Erythroblast (primary cell): Measurements from ENCODE around the gene NRBP1.

ENCODE experiments used
- GATA1 ChIP-seq: IDR thresholded peaks from 2 replicates; pipeline ENCODE4 v1.6.1; 2011; ENCODE audit warnings: low read depth, mild to moderate bottlenecking, control low read depth, low read length, moderate library complexity
- POLR2A ChIP-seq: IDR thresholded peaks from 2 replicates; pipeline ENCODE4 v1.6.1; 2011; ENCODE audit warnings: mild to moderate bottlenecking, low read length

DNA sequence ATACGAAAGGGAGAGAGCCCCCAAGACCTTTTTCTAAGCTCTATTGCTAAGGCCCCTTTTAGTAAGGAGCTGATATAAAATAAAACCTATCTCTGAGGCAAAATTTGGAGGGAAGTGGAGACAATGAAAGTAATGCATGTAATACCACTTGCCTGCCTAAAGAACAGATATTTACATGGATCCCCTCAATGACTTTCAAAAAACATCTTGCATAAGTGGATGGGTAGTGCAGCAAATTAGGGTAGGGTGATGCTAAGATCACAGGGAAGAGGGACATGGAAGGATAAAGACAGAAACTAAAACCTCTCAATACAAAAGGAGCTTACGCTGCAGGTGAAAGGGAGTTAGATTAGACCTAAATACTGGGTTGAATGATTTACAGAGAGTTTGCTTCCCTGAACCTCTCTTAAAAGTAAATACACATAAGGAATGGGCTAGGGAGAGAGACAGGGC, 49.0 kb upstream of the NRBP1 start:
- TF ChIP-seq POLR2A (no peak), GATA1 (no peak)
